GM10266 (cell line): ENCODE data around the gene VEGFC.

ENCODE experiments used
- DNase-seq: peaks from one replicate; pipeline ENCODE4 v3.0.0; 2012; ENCODE audit errors: extremely low spot score
- TF ChIP-seq, protein P1 (sequence below): IDR thresholded peaks from 2 replicates; pipeline ENCODE4 v1.5.1; 2012; ENCODE audit warnings: mild to moderate bottlenecking, low read depth; ENCODE audit not compliant: control insufficient read depth, insufficient read depth; ENCODE audit errors: missing control alignments

VEGFC gene

DNA sequence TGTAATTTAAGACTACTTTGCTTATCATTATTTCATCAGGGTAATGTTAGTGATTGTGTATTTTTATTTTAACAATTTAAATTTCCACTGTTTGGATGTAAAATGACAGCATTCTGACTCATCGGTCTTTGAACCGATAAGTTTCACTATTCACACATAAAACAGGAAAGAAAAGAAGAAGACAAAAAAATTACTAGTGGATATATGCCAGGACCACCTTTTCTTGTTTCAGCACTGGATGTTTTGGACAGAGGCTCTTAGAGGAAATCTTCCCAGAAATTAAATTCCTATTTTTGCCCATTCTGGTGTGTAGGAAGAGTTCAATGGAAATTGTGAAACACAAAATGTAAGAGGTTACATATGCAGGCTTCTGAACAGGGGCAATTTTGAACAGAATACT is 57.4 kb downstream of the VEGFC start:
- no peak for DNase-seq
- TF ChIP-seq, protein P1, sequence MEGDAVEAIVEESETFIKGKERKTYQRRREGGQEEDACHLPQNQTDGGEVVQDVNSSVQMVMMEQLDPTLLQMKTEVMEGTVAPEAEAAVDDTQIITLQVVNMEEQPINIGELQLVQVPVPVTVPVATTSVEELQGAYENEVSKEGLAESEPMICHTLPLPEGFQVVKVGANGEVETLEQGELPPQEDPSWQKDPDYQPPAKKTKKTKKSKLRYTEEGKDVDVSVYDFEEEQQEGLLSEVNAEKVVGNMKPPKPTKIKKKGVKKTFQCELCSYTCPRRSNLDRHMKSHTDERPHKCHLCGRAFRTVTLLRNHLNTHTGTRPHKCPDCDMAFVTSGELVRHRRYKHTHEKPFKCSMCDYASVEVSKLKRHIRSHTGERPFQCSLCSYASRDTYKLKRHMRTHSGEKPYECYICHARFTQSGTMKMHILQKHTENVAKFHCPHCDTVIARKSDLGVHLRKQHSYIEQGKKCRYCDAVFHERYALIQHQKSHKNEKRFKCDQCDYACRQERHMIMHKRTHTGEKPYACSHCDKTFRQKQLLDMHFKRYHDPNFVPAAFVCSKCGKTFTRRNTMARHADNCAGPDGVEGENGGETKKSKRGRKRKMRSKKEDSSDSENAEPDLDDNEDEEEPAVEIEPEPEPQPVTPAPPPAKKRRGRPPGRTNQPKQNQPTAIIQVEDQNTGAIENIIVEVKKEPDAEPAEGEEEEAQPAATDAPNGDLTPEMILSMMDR: no peak

DNA sequence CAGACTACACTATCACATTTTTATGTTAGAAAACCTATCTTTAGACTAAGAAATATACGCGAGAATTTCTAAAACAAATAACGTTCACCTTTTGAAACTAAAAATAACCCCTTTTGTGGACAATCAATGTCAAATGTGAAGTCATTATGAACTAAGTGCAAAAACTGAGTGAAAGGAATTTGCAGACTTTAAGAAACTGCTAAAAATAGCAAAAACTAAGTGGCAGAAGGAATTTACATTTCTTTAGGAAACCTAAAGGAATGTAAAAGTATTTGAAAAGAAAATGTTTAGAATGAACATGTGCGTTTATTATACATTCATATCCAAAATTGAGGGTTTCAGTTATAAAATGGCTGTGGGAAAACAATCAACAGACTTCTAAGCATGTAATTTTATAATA is 58.3 kb downstream of the VEGFC start:
- TF ChIP-seq, protein P1: no peak
- no peak for DNase-seq

DNA sequence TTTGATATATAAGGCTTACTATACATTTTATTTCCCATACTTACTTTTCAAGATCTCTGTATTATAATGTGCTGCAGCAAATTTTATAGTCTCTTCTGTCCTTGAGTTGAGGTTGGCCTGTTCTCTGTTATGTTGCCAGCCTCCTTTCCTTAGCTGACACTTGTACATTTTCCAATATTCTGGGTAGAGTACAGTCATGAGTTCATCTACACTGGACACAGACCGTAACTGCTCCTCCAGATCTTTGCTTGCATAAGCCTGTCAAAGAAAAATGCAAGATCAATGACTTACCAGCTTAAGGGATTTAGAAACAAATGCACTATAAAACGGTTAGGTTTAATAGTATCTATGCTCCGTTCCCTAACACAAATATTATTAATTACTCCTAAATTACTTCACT is 63.2 kb downstream of the VEGFC start:
- DNase-seq: no peak
- TF ChIP-seq, protein P1: no peak

DNA sequence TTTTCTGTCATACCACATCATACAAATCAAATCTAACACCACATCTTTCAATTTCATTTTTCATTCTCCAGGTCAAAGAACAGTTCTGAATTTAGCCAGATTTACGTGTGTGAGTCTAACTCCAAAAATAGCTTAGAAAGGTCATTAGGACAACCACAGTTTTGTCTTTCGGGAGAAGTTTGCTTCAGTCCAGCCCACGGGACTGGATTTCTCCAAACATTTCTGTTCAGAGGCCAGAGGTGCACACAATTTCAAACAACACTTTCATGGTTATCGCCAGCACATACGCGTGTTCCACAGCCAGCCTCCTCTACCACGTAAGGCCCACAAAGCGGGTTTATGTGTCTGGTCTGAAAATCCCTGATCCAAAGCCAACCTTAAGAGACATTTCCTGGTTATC is 65.9 kb downstream of the VEGFC start:
- TF ChIP-seq, protein P1: no peak
- DNase-seq: no peak

DNA sequence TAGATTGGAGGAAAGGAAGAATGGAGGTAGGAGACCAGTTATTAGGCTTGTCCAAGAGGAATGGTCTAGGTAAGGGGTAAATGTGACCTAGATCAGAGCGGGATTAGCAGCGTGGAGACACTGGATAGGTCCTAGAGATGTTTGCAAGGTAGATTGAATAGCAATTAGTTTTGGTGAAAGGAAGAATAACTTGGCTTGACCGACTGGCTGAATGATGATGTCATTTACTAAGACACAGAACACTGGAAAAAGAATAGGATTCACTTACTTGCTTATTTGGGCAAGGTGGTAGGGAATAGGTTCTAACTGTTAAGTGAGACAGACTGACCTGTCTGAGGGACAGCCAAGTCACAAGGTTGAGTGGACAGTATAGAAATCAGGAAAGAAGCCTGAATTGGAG is 71.3 kb downstream of the VEGFC start:
- no peak for DNase-seq
- TF ChIP-seq, protein P1: no peak

DNA sequence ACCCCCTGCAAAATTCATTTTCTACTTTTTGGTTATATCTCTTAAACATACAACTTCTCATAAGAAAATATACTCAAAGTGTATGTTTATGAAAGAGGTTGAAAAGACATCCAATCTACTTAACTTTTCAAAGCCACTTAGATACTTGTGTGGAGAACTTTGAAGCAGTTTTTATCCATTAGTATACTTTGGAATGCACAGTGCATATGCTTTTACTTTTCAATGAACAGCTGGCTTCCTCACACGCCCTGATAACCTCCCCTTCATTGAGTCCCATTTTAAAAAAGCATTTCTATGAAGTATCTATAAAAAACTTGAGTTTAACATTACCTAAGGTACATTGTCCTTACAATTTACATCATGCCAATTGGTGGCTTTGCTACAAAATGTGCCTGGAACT is 73.8 kb downstream of the VEGFC start:
- TF ChIP-seq, protein P1: no peak
- DNase-seq: no peak

DNA sequence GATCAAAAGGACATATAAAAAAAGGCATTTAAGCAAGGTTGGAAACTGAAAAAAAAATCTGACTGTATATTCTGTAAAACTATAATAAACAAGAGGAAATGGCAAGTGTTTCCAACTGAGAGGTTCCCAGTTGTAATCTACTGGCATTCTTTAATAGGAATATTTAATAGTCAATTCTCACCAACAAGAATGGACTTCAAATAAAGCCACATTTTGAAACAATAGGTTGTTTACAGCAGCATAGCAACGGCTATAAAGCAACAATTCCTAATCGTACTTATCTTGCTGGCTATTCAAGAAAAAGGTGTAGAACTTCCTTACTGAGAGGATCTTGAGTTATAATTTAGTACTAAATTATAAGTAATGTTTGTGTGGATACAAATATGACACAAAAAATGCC is 75.5 kb downstream of the VEGFC start:
- TF ChIP-seq, protein P1: no peak
- DNase-seq: no peak
